ENCODE results near the gene HSPB3.

DNA sequence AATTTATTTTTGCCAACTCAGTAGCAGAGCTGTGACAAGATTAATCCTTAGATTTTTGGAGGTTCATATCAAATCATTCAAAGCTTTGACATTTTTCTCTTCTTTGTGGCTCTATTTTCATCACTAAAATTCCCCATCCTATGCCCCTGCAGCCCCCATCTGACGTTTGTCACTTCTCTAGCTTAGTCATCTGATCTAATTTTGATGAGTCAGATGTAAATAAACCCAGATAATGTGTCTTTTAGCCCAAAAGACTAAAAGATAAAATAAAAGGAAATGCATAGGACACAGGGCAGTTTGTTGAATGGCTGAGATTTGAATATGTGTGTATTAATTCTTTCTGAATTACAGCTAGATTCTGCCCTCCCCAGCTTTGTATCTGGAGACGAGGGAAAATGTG lies 897 bp upstream of the HSPB3 start:
- TF ChIP-seq, protein P1, sequence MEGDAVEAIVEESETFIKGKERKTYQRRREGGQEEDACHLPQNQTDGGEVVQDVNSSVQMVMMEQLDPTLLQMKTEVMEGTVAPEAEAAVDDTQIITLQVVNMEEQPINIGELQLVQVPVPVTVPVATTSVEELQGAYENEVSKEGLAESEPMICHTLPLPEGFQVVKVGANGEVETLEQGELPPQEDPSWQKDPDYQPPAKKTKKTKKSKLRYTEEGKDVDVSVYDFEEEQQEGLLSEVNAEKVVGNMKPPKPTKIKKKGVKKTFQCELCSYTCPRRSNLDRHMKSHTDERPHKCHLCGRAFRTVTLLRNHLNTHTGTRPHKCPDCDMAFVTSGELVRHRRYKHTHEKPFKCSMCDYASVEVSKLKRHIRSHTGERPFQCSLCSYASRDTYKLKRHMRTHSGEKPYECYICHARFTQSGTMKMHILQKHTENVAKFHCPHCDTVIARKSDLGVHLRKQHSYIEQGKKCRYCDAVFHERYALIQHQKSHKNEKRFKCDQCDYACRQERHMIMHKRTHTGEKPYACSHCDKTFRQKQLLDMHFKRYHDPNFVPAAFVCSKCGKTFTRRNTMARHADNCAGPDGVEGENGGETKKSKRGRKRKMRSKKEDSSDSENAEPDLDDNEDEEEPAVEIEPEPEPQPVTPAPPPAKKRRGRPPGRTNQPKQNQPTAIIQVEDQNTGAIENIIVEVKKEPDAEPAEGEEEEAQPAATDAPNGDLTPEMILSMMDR (conservative IDR thresholded peaks at IDR 0.05; ENCODE audit: low read length), result no peak
- TF ChIP-seq EZH2phosphoT487 (IDR thresholded peaks at IDR 0.05; ENCODE audit: borderline replicate concordance), result no peak

Measured in Loucy (cell line).